Psoas muscle (tissue), 8 donors: ENCODE data around the gene LCN15. TPM values are rescaled to one million over a fixed set of nuclear protein-coding genes. Genes with fewer than 3 reads are reported as not detected.

Source experiments
- ATAC-seq, 4 donors: fragments of 200-7000 bp; cut with Tn5 transposase; one replicate each; pipeline ENCODE4 v1.9.1; 2020; ENCODE audit warnings: moderate library complexity in 3 of 4, mild to moderate bottlenecking in 2 of 4
- DNase-seq, 2 donors: peaks; one replicate each; pipeline ENCODE4 v3.0.0-alpha.2; 2020
- H3K27ac ChIP-seq: fragments of 200-600 bp; one replicate; pipeline ENCODE4 v1.8.0; 2022
- H3K27me3 ChIP-seq, 3 donors: fragments of 200-600 bp in 1 of 3; one replicate each; pipeline versions ENCODE4 v1.6.1 to v1.8.0; 2013 to 2022; ENCODE audit warnings: low read length in 2 of 3, mild to moderate bottlenecking in 2 of 3, moderate library complexity in 1 of 3; ENCODE audit not compliant: insufficient read depth in 3 of 3
- H3K36me3 ChIP-seq, 2 donors: fragments of 200-600 bp in 1 of 2; one replicate each; pipeline versions ENCODE4 v1.6.1 to v1.8.0; 2013 to 2022; ENCODE audit warnings: low read depth in 1 of 2, mild to moderate bottlenecking in 1 of 2, moderate library complexity in 1 of 2; ENCODE audit not compliant: insufficient read depth in 1 of 2
- H3K4me1 ChIP-seq: fragments of 200-600 bp; one replicate; pipeline ENCODE4 v1.8.0; 2022
- H3K4me3 ChIP-seq: fragments of 200-600 bp; one replicate; pipeline ENCODE4 v1.8.0; 2022; ENCODE audit warnings: mild to moderate bottlenecking
- H3K9me3 ChIP-seq: fragments of 200-600 bp; one replicate; pipeline ENCODE4 v1.8.0; 2022
- CTCF ChIP-seq: fragments of 200-600 bp; IDR thresholded peaks from one replicate; pipeline ENCODE4 v1.8.0; 2022; ENCODE audit warnings: antibody characterized with exemption
- WGBS, 3 donors: extraction: QIAGEN DNeasy Blood & Tissue Kit; methylation state at CpG; one replicate each; pipeline versions ENCODE4 v1.1.6 to v1.1.7; 2013; 5-methylcytosine and 5-hydroxymethylcytosine counted together
- intact Hi-C, 2 donors: fragments of 100-400 bp; cut with DNase I; formaldehyde crosslinking; loops; one replicate each; pipeline versions ENCODE4 v1.11.0 to v1.14.2; 2022
- polyA plus RNA-seq, 3 donors: library from polyadenylated mRNA; stranded (reverse); fragments of 200-250 nt; gene quantifications; one replicate each; pipeline ENCODE4 v1.2.3, GENCODE V29; 2013
- total RNA-seq, 4 donors: library from RNA; stranded (reverse); fragmentation: NEBNext Ultra II Directional in 2 of 4; extraction: Animal tissue kit (Norgen Biotek cat#: 25700) in 2 of 4; gene quantifications; one replicate each; pipeline versions ENCODE4 v1.2.1 to v1.2.4, GENCODE V29; 2021 to 2023
- donor health status: healthy with polysubstance abuse.
- donor health status: DM: no; HTN: no; CAD: no; lungs with moderate emphysema.
- donor health status: Bipolar disorder and iron deficiency.
- donor health status: healthy.
- donor health status: DM: yes; HTN: yes; CAD: no.
- donor health status: DM: no; HTN: no; CAD: no.
- donor health status: DM: no; HTN: no; CAD: no.
- donor health status: DM: yes; HTN: yes; CAD: no.

Gene LCN15
- total and polyA plus RNA-seq, 7 donors: 0.14 to 1.4 (median 0.22) TPM; not detected in 4

- no peak for ATAC-seq
- Histone ChIP-seq H3K27ac (no peak overlapping the region), H3K4me3 (no peak overlapping the region)
Observed at GRCh38 chr9:136710543-136710942, 53.8 kb downstream of the LCN15 start.

More at GRCh38 chr9:136710543-136710942, 53.8 kb downstream of the LCN15 start:
- Histone ChIP-seq H3K9me3 (no peaks in the 10 kb centered on the region), H3K36me3 (no peaks in the 10 kb centered on the region), H3K27me3 (peaks cover 0 to 45% (median 18%) of the 10 kb centered on the region in 3 donors), H3K4me1 (peaks cover 9% of the 10 kb centered on the region)
- intact Hi-C loops: no loop called here
- no peak for TF ChIP-seq CTCF
- no peak for DNase-seq
- 86 to 88% (median 86%) methylated on average over 7 of the region's 7 CpGs for WGBS, 3 donors

Other genes starting within 250 kb of the LCN15 start
- gene NOTCH1, start 218.5 kb downstream of the LCN15 start, total RNA-seq: 10 to 100 TPM in 3 of 4 donors, 1 to 10 TPM in 1; 8.7 to 15.4 (median 12.3) TPM
- 1 to 10 TPM; 1.8 to 3.8 (median 2.9) TPM for gene NOTCH1, start 218.5 kb downstream of the LCN15 start, polyA plus RNA-seq
- 10 to 100 TPM; 47.0 to 55.3 (median 48.8) TPM for gene EGFL7, start 101.6 kb downstream of the LCN15 start, total RNA-seq
- 10 to 100 TPM; 34.7 to 73.4 (median 48.4) TPM for gene EGFL7, start 101.6 kb downstream of the LCN15 start, polyA plus RNA-seq
- 10 to 100 TPM; 15.5 to 46.3 (median 31.5) TPM for gene AGPAT2, start 77.1 kb downstream of the LCN15 start, total RNA-seq
- 10 to 100 TPM; 25.9 to 66.5 (median 46.8) TPM for gene AGPAT2, start 77.1 kb downstream of the LCN15 start, polyA plus RNA-seq
- gene DIPK1B, start 51.9 kb downstream of the LCN15 start, total RNA-seq: 1 to 10 TPM; 1.4 to 2.7 (median 2.3) TPM
- gene DIPK1B, start 51.9 kb downstream of the LCN15 start, polyA plus RNA-seq: 1 to 10 TPM; 2.2 to 5.3 (median 3.5) TPM
- gene LCN10, start 21.6 kb downstream of the LCN15 start, total RNA-seq: 1 to 10 TPM in 3 of 4 donors, not detected in 1; 3.2 to 4.9 (median 4.1) TPM
- gene LCN10, start 21.6 kb downstream of the LCN15 start, polyA plus RNA-seq: 1 to 10 TPM; 3.0 to 4.6 (median 4.0) TPM
- 10 to 100 TPM in 1 of 4 donors, 1 to 10 TPM in 2, under 1 TPM in 1; 0.44 to 14.7 (median 5.5) TPM for gene LCN6, start 16.0 kb downstream of the LCN15 start, total RNA-seq
- 10 to 100 TPM; 10.7 to 15.0 (median 10.8) TPM for gene LCN6, start 16.0 kb downstream of the LCN15 start, polyA plus RNA-seq
- 1 to 10 TPM in 1 of 4 donors, under 1 TPM in 2, not detected in 1; 0.44 to 1.5 (median 0.50) TPM for gene LCN8, start 6.3 kb downstream of the LCN15 start, total RNA-seq
- under 1 TPM in 2 of 3 donors, not detected in 1; 0.16 to 0.17 TPM for gene LCN8, start 6.3 kb downstream of the LCN15 start, polyA plus RNA-seq
- 10 to 100 TPM; 32.0 to 49.1 (median 45.9) TPM for gene TMEM141, start 26.8 kb upstream of the LCN15 start, total RNA-seq
- 10 to 100 TPM; 49.3 to 89.1 (median 65.1) TPM for gene TMEM141, start 26.8 kb upstream of the LCN15 start, polyA plus RNA-seq
- not detected for gene CCDC183, start 31.8 kb upstream of the LCN15 start, total RNA-seq
- gene CCDC183, start 31.8 kb upstream of the LCN15 start, polyA plus RNA-seq: under 1 TPM in 2 of 3 donors, not detected in 1; 0.03 to 0.08 TPM
- gene RABL6, start 43.4 kb upstream of the LCN15 start, total RNA-seq: 10 to 100 TPM; 74.4 to 90.5 (median 88.3) TPM
- 10 to 100 TPM; 73.0 to 82.5 (median 75.4) TPM for gene RABL6, start 43.4 kb upstream of the LCN15 start, polyA plus RNA-seq
- 1 to 10 TPM; 1.3 to 4.9 (median 3.5) TPM for gene AJM1, start 78.0 kb upstream of the LCN15 start, total RNA-seq
- 1 to 10 TPM; 1.6 to 2.0 (median 1.7) TPM for gene AJM1, start 78.0 kb upstream of the LCN15 start, polyA plus RNA-seq
- gene PHPT1, start 84.9 kb upstream of the LCN15 start, total RNA-seq: 100 to 1,000 TPM; 154 to 272 (median 220) TPM
- 100 to 1,000 TPM; 228 to 295 (median 288) TPM for gene PHPT1, start 84.9 kb upstream of the LCN15 start, polyA plus RNA-seq
- 1 to 10 TPM; 1.7 to 4.7 (median 3.1) TPM for gene MAMDC4, start 87.8 kb upstream of the LCN15 start, total RNA-seq
- gene MAMDC4, start 87.8 kb upstream of the LCN15 start, polyA plus RNA-seq: 1 to 10 TPM; 2.1 to 7.9 (median 2.4) TPM
- gene EDF1, start 101.8 kb upstream of the LCN15 start, total RNA-seq: 100 to 1,000 TPM; 254 to 371 (median 331) TPM
- gene EDF1, start 101.8 kb upstream of the LCN15 start, polyA plus RNA-seq: 100 to 1,000 TPM; 241 to 534 (median 365) TPM
- gene TRAF2, start 122.0 kb upstream of the LCN15 start, total RNA-seq: 10 to 100 TPM in 2 of 4 donors, 1 to 10 TPM in 2; 5.4 to 13.2 (median 9.4) TPM
- 10 to 100 TPM in 2 of 3 donors, 1 to 10 TPM in 1; 8.6 to 15.9 (median 11.1) TPM for gene TRAF2, start 122.0 kb upstream of the LCN15 start, polyA plus RNA-seq
- gene FBXW5, start 180.2 kb upstream of the LCN15 start, total RNA-seq: 100 to 1,000 TPM; 135 to 236 (median 171) TPM
- gene FBXW5, start 180.2 kb upstream of the LCN15 start, polyA plus RNA-seq: 100 to 1,000 TPM; 202 to 261 (median 213) TPM
- gene C8G, start 180.7 kb upstream of the LCN15 start, total RNA-seq: 1 to 10 TPM; 1.7 to 7.9 (median 5.9) TPM
- 1 to 10 TPM; 3.4 to 6.0 (median 4.5) TPM for gene C8G, start 180.7 kb upstream of the LCN15 start, polyA plus RNA-seq
- 1 to 10 TPM in 1 of 4 donors, under 1 TPM in 2, not detected in 1; 0.38 to 1.5 (median 0.48) TPM for gene LCN12, start 187.8 kb upstream of the LCN15 start, total RNA-seq
- gene LCN12, start 187.8 kb upstream of the LCN15 start, polyA plus RNA-seq: under 1 TPM; 0.06 to 0.17 (median 0.13) TPM
- 100 to 1,000 TPM in 1 of 4 donors, 10 to 100 TPM in 3; 23.3 to 130 (median 74.3) TPM for gene PTGDS, start 213.0 kb upstream of the LCN15 start, total RNA-seq
- gene PTGDS, start 213.0 kb upstream of the LCN15 start, polyA plus RNA-seq: 10 to 100 TPM; 29.9 to 37.9 (median 37.8) TPM
- under 1 TPM; 0.10 to 0.79 (median 0.38) TPM for gene LCNL1, start 218.5 kb upstream of the LCN15 start, total RNA-seq
- under 1 TPM; 0.04 to 0.14 (median 0.06) TPM for gene LCNL1, start 218.5 kb upstream of the LCN15 start, polyA plus RNA-seq
- gene PAXX, start 227.9 kb upstream of the LCN15 start, total RNA-seq: 10 to 100 TPM in 3 of 4 donors, 1 to 10 TPM in 1; 9.4 to 15.6 (median 12.4) TPM
- gene PAXX, start 227.9 kb upstream of the LCN15 start, polyA plus RNA-seq: 10 to 100 TPM; 16.5 to 39.2 (median 25.2) TPM
- gene CLIC3, start 232.1 kb upstream of the LCN15 start, total RNA-seq: under 1 TPM in 3 of 4 donors, not detected in 1; 0.38 to 0.90 (median 0.54) TPM
- under 1 TPM; 0.55 to 0.94 (median 0.79) TPM for gene CLIC3, start 232.1 kb upstream of the LCN15 start, polyA plus RNA-seq